CD4-positive, alpha-beta T cell treated with Interleukin-6 at 100 ng/mL for 8 hours (primary cell): ENCODE results near the gene OS9.
"Not testable (repeated sequence)": the region's sequence is repeated elsewhere in the genome, so short reads cannot be mapped to it uniquely, and the experiment has no call there.

Experiments
- DNase-seq: peaks from one replicate; pipeline ENCODE4 v3.0.0-alpha.2; 2020; ENCODE audit warnings: mixed read lengths, low spot score

OS9 gene

DNA sequence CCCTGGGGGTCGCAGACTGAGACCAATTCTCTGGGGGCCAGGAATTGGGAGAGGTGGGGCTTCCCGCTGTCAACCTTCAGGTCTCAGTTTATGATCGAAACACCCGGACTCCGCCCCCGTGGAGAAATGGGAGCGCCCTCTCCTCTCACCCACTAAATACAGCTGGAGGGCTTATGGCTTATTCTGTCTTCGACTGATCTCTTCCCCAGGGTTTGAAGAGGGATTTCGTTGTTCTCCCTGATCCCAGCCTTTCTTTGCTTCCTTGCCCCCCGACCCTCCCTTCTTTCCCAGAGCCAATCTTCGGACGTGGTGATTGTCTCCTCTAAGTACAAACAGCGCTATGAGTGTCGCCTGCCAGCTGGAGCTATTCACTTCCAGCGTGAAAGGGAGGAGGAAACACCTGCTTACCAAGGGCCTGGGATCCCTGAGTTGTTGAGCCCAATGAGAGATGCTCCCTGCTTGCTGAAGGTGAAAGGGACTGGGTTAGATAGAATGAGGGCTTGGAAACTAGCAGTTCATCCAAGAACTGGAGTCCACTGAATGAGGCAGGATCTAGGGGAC, 607 bp downstream of the OS9 start:
- DNase-seq: no peak

DNA sequence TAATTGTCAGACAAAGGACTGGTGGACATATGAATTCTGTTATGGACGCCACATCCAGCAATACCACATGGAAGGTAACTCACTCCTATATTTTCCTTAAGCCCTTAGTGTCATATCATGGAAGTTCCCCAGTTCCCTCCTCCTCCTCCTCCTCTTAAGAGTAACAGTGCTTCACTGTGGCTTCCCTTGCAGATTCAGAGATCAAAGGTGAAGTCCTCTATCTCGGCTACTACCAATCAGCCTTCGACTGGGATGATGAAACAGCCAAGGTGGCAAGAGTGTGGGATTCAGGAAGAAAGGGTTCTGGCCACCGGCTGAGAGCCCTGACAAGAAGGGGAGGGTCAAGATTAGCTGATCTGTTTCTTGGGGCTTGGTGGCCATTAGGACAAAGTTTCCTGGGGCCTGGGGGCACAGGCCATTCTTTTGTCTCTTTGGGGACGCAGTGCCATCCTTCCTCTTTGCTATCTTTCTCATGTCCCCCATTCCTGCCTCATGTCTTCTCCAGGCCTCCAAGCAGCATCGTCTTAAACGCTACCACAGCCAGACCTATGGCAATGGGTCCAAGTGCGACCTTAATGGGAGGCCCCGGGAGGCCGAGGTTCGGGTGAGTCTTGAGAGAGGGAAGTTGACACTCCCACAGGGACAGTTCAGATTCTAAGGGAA, 2.0 kb downstream of the OS9 start:
- no peak for DNase-seq

DNA sequence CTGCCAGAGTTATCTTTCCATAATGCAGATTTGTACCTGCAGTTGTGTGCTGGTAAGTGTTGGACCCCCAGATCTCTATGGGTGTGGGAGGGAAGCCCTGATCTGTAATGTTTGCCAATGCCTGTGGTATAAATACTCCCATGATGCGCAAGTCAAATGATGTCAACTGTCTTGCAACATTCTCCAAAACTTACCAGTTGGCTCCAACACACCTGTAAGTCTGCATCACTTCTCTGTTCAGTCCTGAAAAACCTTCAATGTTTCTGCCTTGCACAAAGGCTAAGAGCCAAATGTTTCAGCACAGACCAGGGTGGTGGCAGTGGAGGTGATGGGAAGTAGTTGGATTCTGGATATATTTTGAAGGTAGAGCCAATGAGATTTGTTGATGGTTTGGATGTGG, 3.1 kb downstream of the OS9 start:
- DNase-seq: no peak

DNA sequence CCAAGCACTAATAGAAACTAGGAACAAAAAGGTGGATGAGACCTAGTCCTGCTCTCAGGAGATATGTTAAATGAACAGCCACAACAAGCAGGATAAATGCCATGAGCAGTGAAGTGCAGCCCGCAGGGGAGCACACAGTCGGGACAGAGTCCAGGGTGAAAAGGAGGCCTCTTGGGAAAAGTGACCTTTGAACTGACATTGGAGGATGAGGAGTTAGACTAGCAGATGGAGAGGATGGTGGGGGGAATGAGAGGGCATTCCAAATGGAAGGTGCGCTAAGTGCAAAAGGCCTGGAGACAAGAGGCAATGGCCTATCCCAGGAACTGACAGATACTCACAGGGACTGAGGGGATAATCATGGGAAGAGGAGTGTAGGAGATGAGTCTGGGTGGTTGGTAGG, 4.5 kb downstream of the OS9 start:
- no peak for DNase-seq

DNA sequence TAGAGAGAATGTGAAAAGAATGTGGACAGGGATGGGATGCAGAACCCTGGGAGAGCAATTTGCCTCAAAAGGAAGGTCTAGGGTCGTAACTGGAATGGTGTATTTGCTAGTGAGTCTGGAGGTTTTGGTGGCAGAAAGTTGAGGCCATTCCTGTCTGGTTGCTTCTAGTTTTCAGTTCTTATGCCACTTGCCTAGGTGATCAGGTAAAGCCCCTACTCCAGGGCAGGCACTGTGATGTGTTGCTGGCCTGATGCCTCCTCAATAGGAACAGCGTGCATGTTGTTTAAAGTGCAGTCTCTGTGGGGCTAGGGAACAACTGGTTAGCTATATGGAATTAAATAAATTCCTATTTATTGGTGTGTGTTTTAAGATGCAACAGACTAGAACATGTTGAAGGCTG, 6.4 kb downstream of the OS9 start:
- no peak for DNase-seq

DNA sequence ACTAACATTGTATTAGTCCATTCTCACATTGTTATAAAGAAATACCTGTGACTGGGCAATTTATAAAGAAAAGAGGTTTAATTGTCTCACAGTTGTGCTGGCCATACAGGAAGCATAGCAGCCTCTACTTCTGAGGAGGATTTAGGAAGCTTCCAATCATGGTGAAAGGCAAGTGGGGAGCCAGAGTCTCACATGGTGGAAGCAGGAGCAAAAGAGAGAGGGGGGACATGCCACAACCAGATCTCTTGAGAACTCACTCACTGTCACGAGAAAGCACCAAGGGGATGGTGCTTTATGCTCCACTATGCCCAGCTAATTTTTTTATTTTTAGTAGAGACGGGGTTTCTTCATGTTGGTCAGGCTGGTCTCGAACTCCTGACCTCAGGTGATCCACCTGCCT, 13.3 kb downstream of the OS9 start:
- no peak for DNase-seq

DNA sequence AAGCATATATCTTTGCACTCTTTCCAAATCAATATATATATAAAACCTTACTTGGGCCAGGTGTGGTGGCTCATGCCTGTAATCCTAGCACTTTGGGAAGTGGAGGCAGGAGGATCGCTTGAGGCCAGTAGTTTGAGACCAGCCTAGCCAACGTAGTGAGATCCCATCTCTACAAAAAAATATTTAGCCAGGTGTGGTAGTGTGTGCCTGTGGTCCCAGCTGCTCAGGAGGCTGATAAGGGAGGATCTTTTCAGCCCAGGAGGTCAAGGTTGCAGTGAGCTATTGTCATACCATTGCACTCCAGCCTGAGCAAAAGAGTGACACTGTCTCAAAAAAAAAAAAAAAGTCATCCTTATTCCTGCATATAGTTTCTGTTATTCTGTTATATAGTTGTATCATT, 14.4 kb downstream of the OS9 start:
- no peak for DNase-seq

DNA sequence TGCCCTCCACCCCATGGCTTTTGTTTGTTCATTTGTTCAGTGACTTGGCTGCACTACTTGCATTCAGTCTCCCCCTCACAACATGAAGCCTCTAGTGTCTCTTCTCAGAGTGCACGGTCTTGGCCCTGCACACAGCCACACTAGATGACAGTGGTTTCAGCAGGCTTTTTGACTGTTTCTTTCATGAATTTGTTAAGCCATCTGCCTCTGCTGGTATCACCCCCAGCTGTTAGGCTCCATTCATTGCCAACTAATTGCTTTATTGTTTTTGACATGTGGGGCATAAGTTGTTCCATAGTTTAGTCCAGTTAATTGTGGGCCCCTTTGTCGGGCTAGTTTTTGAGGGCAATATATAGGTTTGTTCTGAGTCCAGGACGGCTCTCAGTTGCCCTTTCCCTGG, 18.8 kb downstream of the OS9 start:
- DNase-seq: no peak

DNA sequence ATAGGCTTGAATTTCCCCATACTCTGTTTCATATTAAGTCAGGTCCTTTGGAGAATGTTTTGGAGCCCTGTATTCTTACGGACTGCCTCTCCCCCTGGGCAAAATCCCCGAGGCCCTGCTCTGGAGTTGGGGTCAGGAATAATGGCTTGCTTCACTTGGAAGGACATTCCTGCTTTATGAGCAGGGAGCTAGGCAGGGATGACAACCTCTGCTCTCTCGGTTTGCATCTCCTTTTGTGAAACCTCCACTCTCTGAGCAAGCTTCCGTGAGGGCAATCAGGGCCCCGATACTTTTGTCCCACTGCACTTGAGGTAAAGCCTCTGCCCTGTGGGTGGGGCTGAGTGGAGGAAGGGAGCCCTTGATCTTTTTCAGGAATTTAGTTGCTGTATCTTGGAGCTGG, 19.3 kb downstream of the OS9 start:
- no peak for DNase-seq

DNA sequence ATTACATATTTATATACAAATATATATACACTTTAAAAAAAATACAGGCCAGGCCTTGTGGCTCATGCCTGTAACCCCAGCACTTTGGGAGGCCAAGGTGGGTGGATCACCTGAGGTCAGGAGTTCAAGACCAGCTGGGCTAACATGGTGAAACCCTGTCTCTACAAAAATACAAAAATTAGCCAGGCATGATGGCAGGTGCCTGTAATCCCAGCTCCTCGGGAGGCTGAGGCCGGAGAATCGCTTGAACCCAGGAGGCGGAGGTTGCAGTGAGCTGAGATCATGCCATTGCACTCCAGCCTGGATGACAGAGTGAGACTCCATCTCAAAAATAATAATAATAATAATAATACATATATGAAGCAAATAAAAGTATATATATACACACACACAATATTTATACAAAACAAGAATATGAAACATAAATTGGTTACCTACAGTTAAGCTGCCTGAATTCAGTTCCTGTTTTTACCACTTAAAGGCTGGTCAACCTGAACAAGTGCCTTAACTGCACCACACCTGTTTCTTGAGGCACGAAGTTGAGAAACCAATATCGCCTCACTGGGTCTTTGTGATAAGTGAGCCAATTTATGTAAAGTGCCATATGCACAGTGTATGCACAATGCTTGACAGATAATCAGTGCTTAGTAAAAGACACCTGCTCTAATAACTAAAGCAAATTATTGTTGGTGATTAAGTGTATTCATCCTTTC, 21.3 kb downstream of the OS9 start:
- not testable (repeated sequence) for DNase-seq

DNA sequence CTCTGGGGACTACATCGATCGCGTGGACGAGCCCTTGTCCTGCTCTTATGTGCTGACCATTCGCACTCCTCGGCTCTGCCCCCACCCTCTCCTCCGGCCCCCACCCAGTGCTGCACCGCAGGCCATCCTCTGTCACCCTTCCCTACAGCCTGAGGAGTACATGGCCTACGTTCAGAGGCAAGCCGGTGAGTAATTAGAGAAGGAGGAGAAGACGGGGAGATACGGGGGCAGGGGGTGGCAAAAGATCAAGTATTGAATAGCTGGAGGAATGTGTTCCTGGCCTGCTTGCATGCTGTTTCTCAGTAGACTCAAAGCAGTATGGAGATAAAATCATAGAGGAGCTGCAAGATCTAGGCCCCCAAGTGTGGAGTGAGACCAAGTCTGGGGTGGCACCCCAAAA, 21.9 kb downstream of the OS9 start:
- DNase-seq: no peak

DNA sequence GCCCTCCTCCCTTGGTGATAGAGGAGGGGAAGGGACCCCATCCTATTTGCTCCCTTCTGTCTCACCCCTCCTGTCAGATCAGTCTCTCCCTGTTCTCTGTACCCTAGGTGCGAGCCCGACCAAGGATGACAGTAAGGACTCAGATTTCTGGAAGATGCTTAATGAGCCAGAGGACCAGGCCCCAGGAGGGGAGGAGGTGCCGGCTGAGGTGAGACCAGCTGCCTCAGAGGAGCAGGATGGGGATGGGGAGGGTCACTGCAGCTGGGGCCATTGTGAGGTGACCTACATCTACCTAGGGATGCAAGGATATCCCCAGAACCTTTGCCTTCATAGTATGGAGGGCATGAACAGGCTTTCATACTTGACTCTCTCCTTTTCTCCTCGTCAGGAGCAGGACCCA, 22.4 kb downstream of the OS9 start:
- DNase-seq: no peak

DNA sequence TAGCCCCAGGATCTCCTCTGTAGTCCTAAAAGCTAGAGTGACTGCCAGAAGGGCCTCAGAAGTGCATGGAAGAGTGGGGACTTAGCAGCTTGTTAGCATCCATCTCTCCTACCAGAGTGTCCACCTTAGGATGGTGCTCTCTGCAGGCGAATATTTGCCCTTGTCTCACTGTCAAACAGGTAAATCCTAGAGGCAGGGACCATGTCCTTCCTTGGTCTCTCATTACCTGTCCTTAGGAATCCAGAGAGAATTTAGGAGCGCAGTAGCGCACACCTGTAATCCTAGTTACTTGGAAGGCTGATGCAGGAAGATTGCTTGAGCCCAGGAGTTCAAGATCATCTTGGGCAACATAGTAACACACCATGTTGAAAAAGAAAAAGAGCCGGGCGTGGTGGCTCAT, 23.2 kb downstream of the OS9 start:
- DNase-seq: no peak

DNA sequence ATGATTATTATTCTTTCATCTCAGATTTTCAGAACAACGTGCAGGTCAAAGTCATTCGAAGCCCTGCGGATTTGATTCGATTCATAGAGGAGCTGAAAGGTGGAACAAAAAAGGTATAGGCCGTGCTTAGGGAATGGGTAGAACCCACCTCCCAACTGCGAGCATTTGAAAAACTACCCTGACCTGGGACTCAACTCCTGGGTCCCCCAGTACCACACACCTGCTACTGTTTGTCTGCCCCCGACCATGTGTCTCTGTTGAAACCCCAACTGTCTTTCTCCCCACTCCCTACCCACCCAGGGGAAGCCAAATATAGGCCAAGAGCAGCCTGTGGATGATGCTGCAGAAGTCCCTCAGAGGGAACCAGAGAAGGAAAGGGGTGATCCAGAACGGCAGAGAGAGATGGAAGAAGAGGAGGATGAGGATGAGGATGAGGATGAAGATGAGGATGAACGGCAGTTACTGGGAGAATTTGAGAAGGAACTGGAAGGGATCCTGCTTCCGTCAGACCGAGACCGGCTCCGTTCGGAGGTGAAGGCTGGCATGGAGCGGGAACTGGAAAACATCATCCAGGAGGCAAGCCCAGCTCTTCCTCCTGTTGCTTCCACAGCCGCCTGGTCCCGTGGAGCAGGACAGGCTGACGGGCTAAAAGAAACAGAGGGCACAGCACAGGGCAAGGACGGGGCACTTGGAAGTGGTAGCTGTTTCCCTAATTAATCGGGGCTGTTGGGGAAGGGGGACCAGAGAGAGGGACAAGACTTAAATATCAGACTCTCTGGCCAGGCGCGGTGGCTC, 24.1 kb downstream of the OS9 start:
- DNase-seq: no peak

DNA sequence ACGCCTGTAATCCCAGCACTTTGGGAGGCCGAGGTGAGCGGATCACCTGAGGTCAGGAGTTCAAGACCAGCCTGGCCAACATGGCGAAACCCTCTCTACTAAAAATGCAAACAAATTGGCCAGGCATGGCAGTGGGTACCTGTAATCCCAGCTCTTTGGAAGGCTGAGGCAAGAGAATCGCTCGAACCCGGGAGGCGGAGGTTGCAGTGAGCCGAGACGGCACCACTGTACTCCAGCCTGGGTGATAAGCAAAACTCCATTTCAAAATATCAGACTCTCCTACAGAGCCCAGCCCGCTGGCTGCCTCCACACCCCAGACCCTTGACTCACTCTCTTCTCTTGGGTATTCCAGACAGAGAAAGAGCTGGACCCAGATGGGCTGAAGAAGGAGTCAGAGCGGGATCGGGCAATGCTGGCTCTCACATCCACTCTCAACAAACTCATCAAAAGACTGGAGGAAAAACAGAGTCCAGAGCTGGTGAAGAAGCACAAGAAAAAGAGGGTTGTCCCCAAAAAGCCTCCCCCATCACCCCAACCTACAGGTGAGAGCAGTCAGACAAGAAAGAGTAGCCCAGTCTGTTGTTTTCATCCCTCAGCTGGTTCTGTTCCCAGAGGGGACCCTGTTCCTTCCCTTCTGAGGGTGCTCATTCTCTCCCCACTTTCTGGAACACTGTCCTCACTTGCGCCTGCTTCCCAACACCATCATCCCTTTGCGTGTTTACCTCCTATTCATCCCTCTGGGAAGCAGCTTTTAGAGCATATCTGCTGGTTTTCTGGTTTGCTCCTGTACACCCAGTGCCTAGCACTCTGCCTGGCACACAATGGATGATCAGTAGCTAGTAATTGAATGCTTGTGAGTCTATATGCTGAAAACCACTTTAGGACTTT, 25.0 kb downstream of the OS9 start:
- DNase-seq: no peak

DNA sequence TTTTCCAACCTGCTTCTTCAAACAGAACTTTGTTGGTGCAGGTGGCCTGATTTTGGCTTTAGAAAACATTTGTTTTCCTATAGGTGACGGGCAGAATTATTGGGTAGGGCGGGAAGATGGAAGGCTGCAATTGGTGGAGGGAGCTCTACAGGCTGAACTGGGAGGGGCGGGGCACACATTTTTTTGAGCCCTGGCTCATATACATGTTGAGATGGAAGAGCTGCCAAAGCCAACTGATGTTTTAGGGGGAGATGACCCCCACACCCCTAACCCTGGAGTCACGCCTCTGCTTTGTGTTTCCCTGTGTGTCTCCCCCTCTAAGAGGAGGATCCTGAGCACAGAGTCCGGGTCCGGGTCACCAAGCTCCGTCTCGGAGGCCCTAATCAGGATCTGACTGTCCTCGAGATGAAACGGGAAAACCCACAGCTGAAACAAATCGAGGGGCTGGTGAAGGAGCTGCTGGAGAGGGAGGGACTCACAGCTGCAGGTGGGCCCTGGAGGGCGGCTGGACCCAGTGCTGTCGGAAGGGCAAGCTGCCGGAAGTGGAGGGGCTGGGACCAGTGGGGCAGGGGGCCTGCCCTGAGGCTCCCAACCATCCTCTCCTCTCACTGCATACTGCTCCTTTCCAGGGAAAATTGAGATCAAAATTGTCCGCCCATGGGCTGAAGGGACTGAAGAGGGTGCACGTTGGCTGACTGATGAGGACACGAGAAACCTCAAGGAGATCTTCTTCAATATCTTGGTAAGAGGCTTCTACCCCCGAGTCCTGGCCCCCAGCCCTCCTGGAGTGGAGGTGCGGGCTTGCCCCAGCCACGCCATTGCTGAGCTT, 26.1 kb downstream of the OS9 start:
- no peak for DNase-seq

DNA sequence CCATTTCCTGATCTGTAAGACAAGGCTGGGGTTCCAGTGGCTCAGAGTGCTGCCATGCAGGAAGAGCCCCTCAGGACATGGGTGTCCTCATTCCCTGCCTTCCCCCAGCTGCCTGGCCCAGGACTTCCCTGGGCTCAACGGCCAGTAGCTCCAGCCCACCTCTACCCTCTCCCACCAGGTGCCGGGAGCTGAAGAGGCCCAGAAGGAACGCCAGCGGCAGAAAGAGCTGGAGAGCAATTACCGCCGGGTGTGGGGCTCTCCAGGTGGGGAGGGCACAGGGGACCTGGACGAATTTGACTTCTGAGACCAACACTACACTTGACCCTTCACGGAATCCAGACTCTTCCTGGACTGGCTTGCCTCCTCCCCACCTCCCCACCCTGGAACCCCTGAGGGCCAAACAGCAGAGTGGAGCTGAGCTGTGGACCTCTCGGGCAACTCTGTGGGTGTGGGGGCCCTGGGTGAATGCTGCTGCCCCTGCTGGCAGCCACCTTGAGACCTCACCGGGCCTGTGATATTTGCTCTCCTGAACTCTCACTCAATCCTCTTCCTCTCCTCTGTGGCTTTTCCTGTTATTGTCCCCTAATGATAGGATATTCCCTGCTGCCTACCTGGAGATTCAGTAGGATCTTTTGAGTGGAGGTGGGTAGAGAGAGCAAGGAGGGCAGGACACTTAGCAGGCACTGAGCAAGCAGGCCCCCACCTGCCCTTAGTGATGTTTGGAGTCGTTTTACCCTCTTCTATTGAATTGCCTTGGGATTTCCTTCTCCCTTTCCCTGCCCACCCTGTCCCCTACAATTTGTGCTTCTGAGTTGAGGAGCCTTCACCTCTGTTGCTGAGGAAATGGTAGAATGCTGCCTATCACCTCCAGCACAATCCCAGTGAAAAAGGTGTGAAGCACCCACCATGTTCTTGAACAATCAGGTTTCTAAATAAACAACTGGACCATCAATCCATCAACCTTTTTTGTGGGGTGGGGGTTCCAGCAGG, 27.0 kb downstream of the OS9 start:
- DNase-seq: no peak

DNA sequence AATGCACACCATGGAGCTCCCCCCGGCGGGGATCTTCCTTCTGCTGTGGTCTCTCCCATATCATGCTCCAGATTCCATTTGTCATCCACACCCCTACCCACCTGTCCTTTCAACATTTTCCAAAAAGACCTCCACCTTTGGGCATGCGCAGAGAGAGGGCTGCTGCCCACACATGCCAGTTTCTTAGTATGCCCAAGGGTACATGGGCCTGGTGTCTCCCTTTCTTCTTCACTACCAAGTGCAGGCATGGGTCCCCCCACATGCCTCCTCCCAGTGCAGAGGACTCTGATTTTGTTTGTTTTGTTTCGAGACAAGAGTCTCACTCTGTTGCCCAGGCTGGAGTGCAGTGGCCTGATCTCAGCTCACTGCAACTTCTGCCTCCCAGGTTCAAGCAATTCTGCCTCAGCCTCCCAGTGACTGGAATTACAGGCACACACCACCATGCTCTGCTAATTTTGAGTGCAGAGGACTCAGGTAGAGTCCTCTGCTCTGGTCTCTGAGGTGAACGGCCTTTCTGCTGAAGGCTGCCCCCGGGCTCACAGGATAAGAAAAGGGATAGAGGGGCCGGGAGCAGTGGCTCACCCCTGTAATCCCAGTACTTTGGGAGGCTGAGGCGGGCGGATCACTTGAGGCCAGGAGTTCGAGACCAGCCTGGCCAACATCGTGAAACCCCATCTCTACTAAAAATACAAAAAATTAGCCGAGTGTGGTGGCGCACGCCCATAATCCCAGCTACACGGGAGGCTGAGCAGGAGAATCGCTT, 28.1 kb downstream of the OS9 start:
- DNase-seq: not testable (repeated sequence)
